H1 (cell line): ENCODE data around the gene C3orf22. TPM values are rescaled to one million over a fixed set of nuclear protein-coding genes. Genes with fewer than 3 reads are reported as not detected.

ENCODE experiments used
- CTCF ChIA-PET: fragments of 300-600 bp; sonication (Branson Sonifier 250); formaldehyde crosslinking; loops from one replicate; lab custom pipeline; 2021; ENCODE audit not compliant: partially characterized antibody; lab: Charles Lee
- POLR2A ChIA-PET: fragments of 300-600 bp; sonication (Branson Sonifier 250); formaldehyde crosslinking; loops from one replicate; lab custom pipeline; 2021; ENCODE audit warnings: inconsistent platforms; ENCODE audit not compliant: partially characterized antibody; lab: Charles Lee
- DNase-seq, 2 experiments: peaks; one replicate each; pipeline versions ENCODE4 v3.0.0 to v3.0.0-alpha.2; 2010 to 2022; ENCODE audit warnings: low spot score in 2 of 2, low read depth in 1 of 2, mixed read lengths in 1 of 2
- FAIRE-seq: peaks from 2 replicates; lab custom pipeline; 2011; peaks lifted over from hg19 to GRCh38; lab: Jason Lieb, UNC
- H2AFZ ChIP-seq: 2 replicates; pipeline ENCODE4 v1.8.1; 2012; ENCODE audit warnings: low read length, inconsistent platforms
- H2AK5ac ChIP-seq: 2 replicates; pipeline ENCODE4 v1.6.1; 2013; ENCODE audit warnings: low read depth, low read length
- H2BK120ac ChIP-seq: replicated peaks from 2 replicates; pipeline ENCODE3; 2013; ENCODE audit warnings: low read depth, low read length, inconsistent platforms
- H2BK12ac ChIP-seq: 2 replicates; pipeline ENCODE4 v1.6.1; 2013; ENCODE audit warnings: low read depth, low read length
- H2BK15ac ChIP-seq: 2 replicates; pipeline ENCODE4 v1.6.1; 2013; ENCODE audit warnings: low read length
- H2BK20ac ChIP-seq: 2 replicates; pipeline ENCODE4 v1.6.1; 2013; ENCODE audit warnings: low read length
- H2BK5ac ChIP-seq: 2 replicates; pipeline ENCODE4 v1.6.1; 2013; ENCODE audit warnings: low read depth, low read length
- H3K14ac ChIP-seq: 2 replicates; pipeline ENCODE4 v1.6.1; 2013; ENCODE audit warnings: inconsistent platforms; ENCODE audit not compliant: insufficient read length
- H3K18ac ChIP-seq: 2 replicates; pipeline ENCODE4 v1.6.1; 2013; ENCODE audit warnings: low read length; ENCODE audit errors: extremely low read depth
- H3K23ac ChIP-seq: 2 replicates; pipeline ENCODE4 v1.6.1; 2013; ENCODE audit warnings: inconsistent platforms; ENCODE audit not compliant: insufficient read length
- H3K23me2 ChIP-seq: 2 replicates; pipeline ENCODE4 v1.6.1; 2013; ENCODE audit warnings: low read depth, low read length
- H3K27ac ChIP-seq: 2 replicates; pipeline ENCODE4 v1.6.1; 2011; ENCODE audit warnings: low read depth, low read length, inconsistent platforms
- H3K27me3 ChIP-seq, 4 experiments: replicated peaks in 1 of 4; 1 replicate in 1 of 4; 2 replicates in 3 of 4; pipeline versions ENCODE4 v1.6.1 to v1.8.1; 2011 to 2013; ENCODE audit warnings: low read length in 3 of 4, mild to moderate bottlenecking in 3 of 4, inconsistent platforms in 2 of 4, mixed read lengths in 2 of 4, moderate library complexity in 1 of 4; ENCODE audit not compliant: control insufficient read depth in 3 of 4, insufficient read depth in 3 of 4; ENCODE audit errors: extremely low read depth in 1 of 4
- H3K36me3 ChIP-seq, 4 experiments: 2 replicates each; pipeline versions ENCODE4 v1.6.1 to v1.8.1; 2011 to 2013; ENCODE audit warnings: mild to moderate bottlenecking in 4 of 4, low read length in 3 of 4, moderate library complexity in 2 of 4, control low read depth in 1 of 4, inconsistent platforms in 1 of 4; ENCODE audit not compliant: insufficient read depth in 4 of 4, control insufficient read depth in 2 of 4
- H3K4ac ChIP-seq: replicated peaks from 2 replicates; pipeline ENCODE3; 2013; ENCODE audit warnings: low read length, low read depth, mixed read lengths, inconsistent platforms; ENCODE audit not compliant: insufficient read length
- H3K4me1 ChIP-seq, 4 experiments: replicated peaks in 1 of 4; 1 replicate in 1 of 4; 2 replicates in 3 of 4; pipeline versions ENCODE4 v1.6.1 to v1.8.1; 2011 to 2013; ENCODE audit warnings: low read length in 3 of 4, inconsistent platforms in 2 of 4, mixed read lengths in 1 of 4; ENCODE audit not compliant: insufficient read depth in 4 of 4, control insufficient read depth in 3 of 4
- H3K4me2 ChIP-seq, 2 experiments: 2 replicates each; pipeline versions ENCODE4 v1.6.1 to v1.8.1; 2011 to 2013; ENCODE audit warnings: low read depth in 2 of 2, low read length in 2 of 2, control low read depth in 1 of 2, inconsistent platforms in 1 of 2, mild to moderate bottlenecking in 1 of 2; ENCODE audit not compliant: insufficient read depth in 1 of 2
- H3K4me3 ChIP-seq, 4 experiments: fragments of 200-600, 300-600 bp in 1 of 4; sonication (generic), shearing (Covaris generic), sonication (Bioruptor Twin) in 1 of 4; 2 replicates each; pipeline versions ENCODE4 v1.5.1 to v1.8.1; 2011 to 2016; ENCODE audit warnings: low read length in 4 of 4, low read depth in 3 of 4, control low read depth in 2 of 4, inconsistent platforms in 2 of 4, mild to moderate bottlenecking in 2 of 4, mixed read lengths in 1 of 4, moderate library complexity in 1 of 4; ENCODE audit not compliant: insufficient read depth in 2 of 4; ENCODE audit errors: extremely low read depth in 1 of 4
- H3K56ac ChIP-seq: replicated peaks from 2 replicates; pipeline ENCODE3; 2013; ENCODE audit warnings: low read depth, mild to moderate bottlenecking, mixed read lengths, low read length, inconsistent platforms; ENCODE audit not compliant: insufficient read length
- H3K79me1 ChIP-seq: 2 replicates; pipeline ENCODE4 v1.6.1; 2013; ENCODE audit warnings: low read depth, low read length, control low read depth
- H3K79me2 ChIP-seq, 2 experiments: 2 replicates each; pipeline versions ENCODE4 v1.6.1 to v1.8.1; 2012 to 2013; ENCODE audit warnings: low read length in 2 of 2, mild to moderate bottlenecking in 2 of 2, inconsistent platforms in 1 of 2; ENCODE audit not compliant: insufficient read depth in 2 of 2, control insufficient read depth in 1 of 2
- H3K9ac ChIP-seq, 4 experiments: replicated peaks in 1 of 4; 1 replicate in 1 of 4; 2 replicates in 3 of 4; pipeline versions ENCODE4 v1.6.1 to v1.8.1; 2011 to 2013; ENCODE audit warnings: low read depth in 3 of 4, low read length in 3 of 4, control low read depth in 2 of 4, mild to moderate bottlenecking in 2 of 4, moderate library complexity in 2 of 4, inconsistent platforms in 1 of 4; ENCODE audit errors: extremely low read depth in 1 of 4
- H3K9me3 ChIP-seq, 2 experiments: 2 replicates each; pipeline versions ENCODE4 v1.6.1 to v1.8.1; 2012 to 2013; ENCODE audit warnings: mild to moderate bottlenecking in 2 of 2, moderate library complexity in 2 of 2, control low read depth in 1 of 2, inconsistent platforms in 1 of 2, low read depth in 1 of 2, low read length in 1 of 2, mixed read lengths in 1 of 2; ENCODE audit not compliant: insufficient read depth in 2 of 2
- H4K20me1 ChIP-seq, 2 experiments: replicated peaks in 1 of 2; 2 replicates each; pipeline versions ENCODE3 to v1.8.1; 2011 to 2013; ENCODE audit warnings: inconsistent platforms in 2 of 2, low read length in 2 of 2, mild to moderate bottlenecking in 1 of 2; ENCODE audit not compliant: insufficient read depth in 2 of 2, control insufficient read depth in 1 of 2
- H4K5ac ChIP-seq: 2 replicates; pipeline ENCODE4 v1.6.1; 2013; ENCODE audit warnings: low read length, low read depth, mixed read lengths, inconsistent platforms; ENCODE audit not compliant: insufficient read length
- H4K8ac ChIP-seq: 2 replicates; pipeline ENCODE4 v1.8.0; 2013; ENCODE audit warnings: mild to moderate bottlenecking, moderate library complexity, low read length, inconsistent platforms; ENCODE audit not compliant: insufficient read depth; ENCODE audit errors: extremely low read depth
- H4K91ac ChIP-seq: replicated peaks from 2 replicates; pipeline ENCODE3; 2013; ENCODE audit warnings: low read length, mixed read lengths, inconsistent platforms; ENCODE audit not compliant: insufficient read length
- ASH2L ChIP-seq: fragments of 200-600, 300-600 bp; sonication (generic); IDR thresholded peaks from one replicate; pipeline ENCODE4 v1.7.1; 2017; ENCODE audit warnings: low read length
- BRCA1 ChIP-seq: IDR thresholded peaks from 2 replicates; pipeline ENCODE4 v1.6.1; 2012; ENCODE audit warnings: low read depth, low read length, improper control_type of control experiment
- CHD1 ChIP-seq: IDR thresholded peaks from 2 replicates; pipeline ENCODE4 v1.6.1; 2012; ENCODE audit warnings: low read depth, low read length, improper control_type of control experiment
- CHD2 ChIP-seq: IDR thresholded peaks from 2 replicates; pipeline ENCODE4 v1.6.1; 2012; ENCODE audit warnings: low read length, improper control_type of control experiment
- HDAC2 ChIP-seq, 2 experiments: fragments of 300-600 bp in 1 of 2; sonication (generic) in 1 of 2; IDR thresholded peaks; 2 replicates each; pipeline ENCODE4 v1.6.1; 2011 to 2012; ENCODE audit warnings: low read depth in 2 of 2, low read length in 2 of 2, mild to moderate bottlenecking in 2 of 2, moderate library complexity in 2 of 2, borderline replicate concordance in 1 of 2, inconsistent platforms in 1 of 2
- PHF8 ChIP-seq: fragments of 200-600 bp; sonication (generic); conservative IDR thresholded peaks from 2 replicates; pipeline ENCODE4 v1.7.1; 2012; ENCODE audit warnings: low read depth, mild to moderate bottlenecking, inconsistent platforms, low read length, moderate library complexity
- SP4 ChIP-seq: IDR thresholded peaks from 2 replicates; pipeline ENCODE4 v1.6.1; 2012; ENCODE audit warnings: low read length, inconsistent platforms
- TBP ChIP-seq: IDR thresholded peaks from 2 replicates; pipeline ENCODE4 v1.6.1; 2011; ENCODE audit warnings: low read depth, low read length, improper control_type of control experiment
- TEAD4 ChIP-seq: IDR thresholded peaks from 2 replicates; pipeline ENCODE4 v1.6.1; 2012; ENCODE audit warnings: low read depth, low read length, inconsistent platforms, mixed read lengths
- WGBS, 2 experiments: shearing (Covaris generic) in 1 of 2; methylation state at CpG; one replicate each; pipeline versions ENCODE4 v1.1.6 to v1.1.7; 2013 to 2015; ENCODE audit warnings: low lambda C conversion rate in 2 of 2, mixed read lengths in 2 of 2, inconsistent platforms in 1 of 2, low coverage in 1 of 2, missing lambda C conversion rate in 1 of 2; ENCODE audit not compliant: insufficient replicate concordance in 2 of 2, insufficient coverage in 1 of 2, insufficient read length in 1 of 2; ENCODE audit errors: extremely low coverage in 1 of 2, missing lambda C conversion rate in 1 of 2; 5-methylcytosine and 5-hydroxymethylcytosine counted together
- polyA plus RNA-seq, 7 experiments: library from polyadenylated mRNA; depleted of rRNA in 3 of 7; stranded (reverse) in 5 of 7; unstranded in 2 of 7; fragments of >200 nt in 5 of 7; fragments of 200-250 nt in 2 of 7; gene quantifications; 1 replicate in 5 of 7; 2 replicates in 1 of 7; 4 replicates in 1 of 7; pipeline versions ENCODE4 v1.2.1 to v1.2.3, GENCODE V29; 2011 to 2013; ENCODE audit warnings: missing spikeins in 2 of 7, mixed read lengths in 2 of 7
- total RNA-seq: library from RNA; stranded (reverse); fragmentation: NEBNext Ultra II Directional; extraction: Animal tissue kit (Norgen Biotek cat#: 25700); gene quantifications from 2 replicates; pipeline ENCODE4 v1.2.1, GENCODE V29; 2021
- TF ChIP-seq, protein P1 (sequence below): IDR thresholded peaks from 2 replicates; pipeline ENCODE4 v1.6.1; 2012; ENCODE audit warnings: inconsistent platforms

Gene C3orf22
- total and polyA plus RNA-seq, 2 of the 8 experiments (the other 6 are each of a cell fraction or from before 2014, with no cell fraction given), result not detected

DNA sequence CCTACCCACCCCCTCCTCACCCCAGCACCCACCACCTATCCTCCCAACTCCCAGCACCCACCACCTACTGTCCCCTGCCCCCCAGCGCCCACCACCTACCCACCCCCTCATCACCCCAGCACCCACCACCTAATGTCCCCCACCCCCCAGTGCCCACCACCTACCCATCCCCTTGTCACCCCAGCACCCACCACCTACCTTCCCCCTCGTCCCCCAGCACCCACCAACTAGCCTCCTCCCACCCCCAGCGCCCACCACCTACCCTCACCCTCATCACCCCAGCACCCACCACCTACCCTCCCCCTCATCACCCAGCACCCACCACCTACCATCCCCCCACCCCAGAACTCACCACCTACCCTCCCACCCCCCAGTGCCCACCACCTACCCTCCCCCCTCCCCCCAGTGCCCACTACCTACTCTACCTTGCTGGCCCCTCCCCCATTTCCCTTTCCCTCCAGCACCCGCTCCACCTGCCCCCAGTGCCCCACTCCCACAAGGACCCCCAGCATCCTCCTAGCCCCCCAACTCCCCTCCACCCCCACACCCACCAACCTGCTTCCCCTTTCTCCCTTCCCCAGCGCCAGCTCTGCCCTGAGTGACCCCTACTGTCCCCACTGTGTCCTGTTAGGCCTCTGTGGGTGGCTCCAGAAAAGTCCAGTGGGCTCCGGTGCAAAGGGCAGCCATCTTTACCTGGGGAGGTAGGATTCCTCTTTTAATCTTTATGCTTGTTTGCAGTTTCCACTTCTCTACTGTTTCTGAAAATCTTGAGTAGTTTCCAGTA lies 42.4 kb downstream of the C3orf22 start:
- H4K20me1 ChIP-seq, result no peaks in the 10 kb centered on the region
- no peak overlapping the region for H4K5ac ChIP-seq
- no peaks in the 10 kb centered on the region for H3K36me3 ChIP-seq
- no peak overlapping the region for H3K56ac ChIP-seq
- WGBS, 2 experiments, result 100% methylated on average over 1 of the region's 6 CpGs; no CpG with 5 or more reads in 1 of the 2 experiments
- no peak overlapping the region for H3K4ac ChIP-seq
- H3K23ac ChIP-seq, result no peak overlapping the region
- H3K79me2 ChIP-seq, result no peaks in the 10 kb centered on the region
- no peak overlapping the region for H2BK15ac ChIP-seq
- no peak for FAIRE-seq
- H3K4me3 ChIP-seq, result no peak overlapping the region
- no peak overlapping the region for H3K27ac ChIP-seq
- ChIA-PET POLR2A (no interaction called here), CTCF (interaction anchor here (0.5 to 0.8 kb wide), 2 partner anchors 32 to 143 kb away, joined by 3 read pairs; no protein-coding TSS in a partner anchor)
- no peak overlapping the region for H2AK5ac ChIP-seq
- no peak overlapping the region for H3K9ac ChIP-seq
- H2BK20ac ChIP-seq, result no peak overlapping the region
- H3K4me1 ChIP-seq, result no peaks in the 10 kb centered on the region; a peak in 1 of 7 replicates
- no peak overlapping the region for H4K8ac ChIP-seq
- no peak overlapping the region for H2AFZ ChIP-seq
- no peak overlapping the region for H3K4me2 ChIP-seq
- H3K23me2 ChIP-seq, result no peaks in the 10 kb centered on the region; the same call in 1 of the 2 replicates
- no peak overlapping the region for H2BK5ac ChIP-seq
- no peaks in the 10 kb centered on the region for H3K79me1 ChIP-seq
- H2BK120ac ChIP-seq, result no peak overlapping the region
- no peak for DNase-seq
- H3K27me3 ChIP-seq, result no peaks in the 10 kb centered on the region
- no peak overlapping the region for H2BK12ac ChIP-seq
- no peaks in the 10 kb centered on the region for H3K9me3 ChIP-seq
- no peak overlapping the region for H4K91ac ChIP-seq
- H3K18ac ChIP-seq, result no peak overlapping the region
- H3K14ac ChIP-seq, result no peak overlapping the region
- TF ChIP-seq HDAC2 (IDR thresholded peaks at IDR 0.05; ENCODE audit: borderline replicate concordance in 1 of 2, low read depth in 2 of 2, low read length in 2 of 2), result no peak
- no peak for TF ChIP-seq ASH2L
- TF ChIP-seq TBP, result no peak
- TF ChIP-seq PHF8, result no peak
- no peak for TF ChIP-seq SP4
- TF ChIP-seq, protein P1, sequence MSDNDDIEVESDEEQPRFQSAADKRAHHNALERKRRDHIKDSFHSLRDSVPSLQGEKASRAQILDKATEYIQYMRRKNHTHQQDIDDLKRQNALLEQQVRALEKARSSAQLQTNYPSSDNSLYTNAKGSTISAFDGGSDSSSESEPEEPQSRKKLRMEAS, result no peak
- no peak for TF ChIP-seq CHD1
- no peak for TF ChIP-seq TEAD4
- no peak for TF ChIP-seq BRCA1
- no peak for TF ChIP-seq CHD2
